Activated CD4-positive, alpha-beta memory T cell treated with anti-CD3 and anti-CD28 coated beads for 36 hours (primary cell): Measurements from ENCODE around the gene KCNH4. TPM values are rescaled to one million over a fixed set of nuclear protein-coding genes. Genes with fewer than 3 reads are reported as not detected.
"Not testable (repeated sequence)": the region's sequence is repeated elsewhere in the genome, so short reads cannot be mapped to it uniquely, and the experiment has no call there.

Experiments used
- CTCF ChIA-PET: fragments of 350-600 bp; sonication (Branson Sonifier 250); formaldehyde crosslinking; loops from one replicate; lab custom pipeline; 2021; ENCODE audit warnings: antibody characterized with exemption, inconsistent platforms; lab: Charles Lee
- POLR2A ChIA-PET: fragments of 350-600 bp; sonication (Branson Sonifier 250); formaldehyde crosslinking; loops from one replicate; lab custom pipeline; 2021; ENCODE audit warnings: antibody characterized with exemption; lab: Charles Lee
- DNase-seq: peaks from one replicate; pipeline ENCODE4 v3.0.0-alpha.2; 2020
- H3K27ac Mint-ChIP-seq: one replicate; pipeline ENCODE4 v1.8.0; 2021; ENCODE audit warnings: mixed read lengths
- H3K27me3 Mint-ChIP-seq: one replicate; pipeline ENCODE4 v1.8.0; 2021; ENCODE audit warnings: mixed read lengths
- H3K36me3 Mint-ChIP-seq: one replicate; pipeline ENCODE4 v1.8.0; 2021; ENCODE audit warnings: mixed read lengths
- H3K4me1 Mint-ChIP-seq: one replicate; pipeline ENCODE4 v1.8.0; 2021; ENCODE audit warnings: low read depth, mixed read lengths
- H3K4me3 Mint-ChIP-seq: one replicate; pipeline ENCODE4 v1.8.0; 2021; ENCODE audit warnings: mild to moderate bottlenecking, mixed read lengths
- H3K9me3 Mint-ChIP-seq: one replicate; pipeline ENCODE4 v1.8.0; 2021; ENCODE audit warnings: mixed read lengths
- intact Hi-C: fragments of 100-400 bp; cut with micrococcal nuclease; formaldehyde crosslinking; loops from one replicate; pipeline ENCODE4 v1.15.1; 2023
- total RNA-seq, 2 experiments: library from RNA; stranded (reverse); gene quantifications; one replicate each; pipeline ENCODE4 v1.2.3, GENCODE V29; 2021

KCNH4 gene
- total RNA-seq: under 1 TPM; 0.39 to 0.40 TPM

GRCh38 chr17:42180922-42181850 lies at the start of gene KCNH4:
Gene KCNH4, minus strand, starts transcription at chr17:42181142. Its CDS starts 197 bp downstream, at chr17:42180945.
- H3K4me1 Mint-ChIP-seq: peaks cover 57% of the 10 kb centered on the region
- ChIA-PET CTCF (interaction anchor here (0.7 to 3.7 kb wide), 35 partner anchors 9 to 370 kb away, joined by 3 to 26 read pairs (median 3); partner anchors contain the start of genes DHX58, DNAJC7, GHDC and KAT2A), POLR2A (interaction anchor here (0.6 to 2.3 kb wide), 7 partner anchors 13 to 303 kb away, joined by 3 to 7 read pairs (median 4); partner anchors contain the start of genes DNAJC7, GHDC and KAT2A)
- no peaks in the 10 kb centered on the region for H3K9me3 Mint-ChIP-seq
- peak; percentile 94 for DNase-seq
- intact Hi-C loops: loop anchor here (1.0 to 10.0 kb wide), 5 partner anchors 26 to 354 kb away; partner anchors contain the start of genes DNAJC7, NAGLU, RAB5C and STAT5A
- H3K4me3 Mint-ChIP-seq: peak within 1 kb of the TSS; percentile 51
- H3K27ac Mint-ChIP-seq: no peak within 1 kb of the TSS
- no peaks in the 10 kb centered on the region for H3K36me3 Mint-ChIP-seq
- peaks cover 2% of the 10 kb centered on the region for H3K27me3 Mint-ChIP-seq

GRCh38 chr17:42230225-42230624 lies 49.3 kb upstream of the KCNH4 start:
- Mint-ChIP-seq H3K27ac (peak overlapping the region; percentile 46), H3K4me1 (peaks cover 47% of the 10 kb centered on the region), H3K36me3 (peaks cover 16% of the 10 kb centered on the region), H3K9me3 (no peaks in the 10 kb centered on the region), H3K27me3 (no peaks in the 10 kb centered on the region), H3K4me3 (no peak overlapping the region)
- ChIA-PET CTCF (interaction anchor here (0.6 to 3.5 kb wide), 4 partner anchors 8 to 71 kb away, joined by 3 to 14 read pairs (median 4); partner anchors contain the start of gene KCNH4), POLR2A (interaction anchor here (1.0 to 1.3 kb wide), 2 partner anchors 18 to 49 kb away, joined by 3 read pairs; no protein-coding TSS in a partner anchor)
- DNase-seq: peak; percentile 48
- intact Hi-C loops: loop anchor here (2.0 kb wide), 1 partner anchor 37 kb away; no protein-coding TSS in a partner anchor

GRCh38 chr17:42227849-42228700 lies 47.1 kb upstream of the KCNH4 start:
- H3K36me3 Mint-ChIP-seq: peaks cover 30% of the 10 kb centered on the region
- H3K9me3 Mint-ChIP-seq: no peaks in the 10 kb centered on the region
- intact Hi-C loops: no loop called here
- no peaks in the 10 kb centered on the region for H3K27me3 Mint-ChIP-seq
- no peak overlapping the region for H3K4me3 Mint-ChIP-seq
- H3K27ac Mint-ChIP-seq: peak overlapping the region; percentile 71
- DNase-seq: no peak
- CTCF ChIA-PET: no interaction called here
- peaks cover 29% of the 10 kb centered on the region for H3K4me1 Mint-ChIP-seq
- POLR2A ChIA-PET: no interaction called here

GRCh38 chr17:42225646-42226045 lies 44.7 kb upstream of the KCNH4 start:
- Mint-ChIP-seq H3K9me3 (no peaks in the 10 kb centered on the region), H3K27me3 (no peaks in the 10 kb centered on the region), H3K4me3 (no peak overlapping the region), H3K36me3 (peaks cover 39% of the 10 kb centered on the region), H3K4me1 (peaks cover 24% of the 10 kb centered on the region), H3K27ac (no peak overlapping the region)
- ChIA-PET POLR2A (no interaction called here), CTCF (no interaction called here)
- intact Hi-C loops: no loop called here
- no peak for DNase-seq

GRCh38 chr17:42224651-42225050 lies 43.7 kb upstream of the KCNH4 start:
- CTCF ChIA-PET: interaction anchor here (3.1 to 3.2 kb wide), 2 partner anchors 63 to 87 kb away, joined by 65 to 87 read pairs; partner anchors contain the start of gene STAT5A
- Mint-ChIP-seq H3K4me1 (peaks cover 16% of the 10 kb centered on the region), H3K36me3 (peaks cover 43% of the 10 kb centered on the region), H3K27me3 (no peaks in the 10 kb centered on the region), H3K27ac (peak overlapping the region; percentile 35), H3K4me3 (no peak overlapping the region), H3K9me3 (no peaks in the 10 kb centered on the region)
- no peak for DNase-seq
- POLR2A ChIA-PET: no interaction called here
- intact Hi-C loops: no loop called here

- Mint-ChIP-seq H3K4me3 (no peak overlapping the region), H3K27me3 (no peaks in the 10 kb centered on the region), H3K9me3 (no peaks in the 10 kb centered on the region), H3K4me1 (peaks cover 3% of the 10 kb centered on the region), H3K36me3 (peaks cover 44% of the 10 kb centered on the region), H3K27ac (peak overlapping the region; percentile 44)
- DNase-seq: peak; percentile 67
- ChIA-PET CTCF (interaction anchor here (0.6 to 3.2 kb wide), 41 partner anchors 9 to 952 kb away, joined by 3 to 87 read pairs (median 6); partner anchors contain the start of genes GHDC, STAT5A and STAT5B), POLR2A (interaction anchor here (0.7 to 2.2 kb wide), 9 partner anchors 9 to 89 kb away, joined by 3 to 19 read pairs (median 5); partner anchors contain the start of genes STAT5A and STAT5B)
- intact Hi-C loops: loop anchor here (1.0 to 2.0 kb wide), 4 partner anchors 31 to 185 kb away; no protein-coding TSS in a partner anchor
Measured at GRCh38 chr17:42221886-42222745, 41.2 kb upstream of the KCNH4 start.

- H3K4me3 Mint-ChIP-seq: not testable (repeated sequence)
Measured at GRCh38 chr17:42219280-42219679, 38.3 kb upstream of the KCNH4 start.

GRCh38 chr17:42214156-42214555 lies 33.2 kb upstream of the KCNH4 start:
- CTCF ChIA-PET: interaction anchor here (0.6 to 4.8 kb wide), 7 partner anchors 9 to 189 kb away, joined by 3 to 31 read pairs (median 3); no protein-coding TSS in a partner anchor
- no peaks in the 10 kb centered on the region for H3K4me1 Mint-ChIP-seq
- H3K27me3 Mint-ChIP-seq: no peaks in the 10 kb centered on the region
- no peak overlapping the region for H3K4me3 Mint-ChIP-seq
- no peak for DNase-seq
- H3K27ac Mint-ChIP-seq: no peak overlapping the region
- peaks cover 66% of the 10 kb centered on the region for H3K36me3 Mint-ChIP-seq
- intact Hi-C loops: no loop called here
- POLR2A ChIA-PET: no interaction called here
- H3K9me3 Mint-ChIP-seq: no peaks in the 10 kb centered on the region

More at GRCh38 chr17:42219280-42219679, 38.3 kb upstream of the KCNH4 start:
- CTCF ChIA-PET, H3K4me1 Mint-ChIP-seq, H3K27me3 Mint-ChIP-seq, DNase-seq, H3K27ac Mint-ChIP-seq, H3K9me3 Mint-ChIP-seq, POLR2A ChIA-PET, intact Hi-C loops: not testable (repeated sequence)
- H3K36me3 Mint-ChIP-seq: peaks cover 57% of the 10 kb centered on the region

GRCh38 chr17:42212382-42212781 lies 31.4 kb upstream of the KCNH4 start:
- CTCF ChIA-PET: interaction anchor here (4.8 kb wide), 1 partner anchor 10 kb away, joined by 31 read pairs; no protein-coding TSS in a partner anchor

GRCh38 chr17:42211921-42212341 lies 31.0 kb upstream of the KCNH4 start:
- H3K27me3 Mint-ChIP-seq, H3K4me1 Mint-ChIP-seq, DNase-seq, H3K9me3 Mint-ChIP-seq, POLR2A ChIA-PET, intact Hi-C loops, H3K27ac Mint-ChIP-seq, H3K4me3 Mint-ChIP-seq: not testable (repeated sequence)
- H3K36me3 Mint-ChIP-seq: peaks cover 62% of the 10 kb centered on the region
- CTCF ChIA-PET: interaction anchor here (4.8 kb wide), 1 partner anchor 11 kb away, joined by 31 read pairs; no protein-coding TSS in a partner anchor

More at GRCh38 chr17:42212382-42212781, 31.4 kb upstream of the KCNH4 start:
- Mint-ChIP-seq H3K4me3 (no peak overlapping the region), H3K27me3 (no peaks in the 10 kb centered on the region), H3K4me1 (no peaks in the 10 kb centered on the region), H3K9me3 (no peaks in the 10 kb centered on the region), H3K36me3 (peaks cover 63% of the 10 kb centered on the region), H3K27ac (no peak overlapping the region)
- intact Hi-C loops: no loop called here
- DNase-seq: no peak
- POLR2A ChIA-PET: interaction anchor here (0.6 kb wide), 1 partner anchor 10 kb away, joined by 3 read pairs; no protein-coding TSS in a partner anchor
